GM18867 (cell line): Measurements from ENCODE around the gene TEX35.
A peak's percentile ranks its signal among the peaks of the same experiment; 100 is the strongest.
"Not testable (repeated sequence)": the region's sequence is repeated elsewhere in the genome, so short reads cannot be mapped to it uniquely, and the experiment has no call there.

Experiments
- ATAC-seq: cut with Tn5 transposase; IDR thresholded peaks from one replicate; pipeline ENCODE4 v1.9.1; 2021; ENCODE audit warnings: mild to moderate bottlenecking, moderate library complexity; ENCODE audit not compliant: unreplicated experiment

The TEX35 gene

GRCh38 chr1:178493301-178493741 is 19.6 kb upstream of the TEX35 start:
- ATAC-seq = no peak

GRCh38 chr1:178494569-178494971 is 18.3 kb upstream of the TEX35 start:
- ATAC-seq = no peak

- no peak for ATAC-seq
Measured at GRCh38 chr1:178495158-178495557, 17.8 kb upstream of the TEX35 start.

- ATAC-seq = no peak
Measured at GRCh38 chr1:178495741-178496409, 17.0 kb upstream of the TEX35 start.

GRCh38 chr1:178496410-178497135 is 16.3 kb upstream of the TEX35 start, which contains the start of gene CLEC20A:
TSS of gene CLEC20A (minus strand) at chr1:178496964. CDS start at chr1:178496939, 25 bp downstream.
- no peak for ATAC-seq

- no peak for ATAC-seq
Measured at GRCh38 chr1:178497903-178498478, 14.9 kb upstream of the TEX35 start.

- no peak for ATAC-seq
Measured at GRCh38 chr1:178498896-178499675, 13.8 kb upstream of the TEX35 start.

GRCh38 chr1:178500091-178500770 is 12.7 kb upstream of the TEX35 start:
- no peak for ATAC-seq

- no peak for ATAC-seq
Measured at GRCh38 chr1:178500936-178501554, 11.9 kb upstream of the TEX35 start.

GRCh38 chr1:178501705-178502329 is 11.1 kb upstream of the TEX35 start:
- ATAC-seq = peak; percentile 84

- no peak for ATAC-seq
Measured at GRCh38 chr1:178502330-178502714, 10.6 kb upstream of the TEX35 start.

- ATAC-seq = no peak
Measured at GRCh38 chr1:178502856-178503255, 10.1 kb upstream of the TEX35 start.

- ATAC-seq = not testable (repeated sequence)
Measured at GRCh38 chr1:178503316-178503715, 9.6 kb upstream of the TEX35 start.

GRCh38 chr1:178503849-178504248 is 9.1 kb upstream of the TEX35 start:
- no peak for ATAC-seq

GRCh38 chr1:178504286-178504685 is 8.6 kb upstream of the TEX35 start:
- no peak for ATAC-seq

GRCh38 chr1:178506177-178506576 is 6.7 kb upstream of the TEX35 start:
- ATAC-seq = no peak

- ATAC-seq = no peak
Measured at GRCh38 chr1:178506669-178507068, 6.2 kb upstream of the TEX35 start.

- no peak for ATAC-seq
Measured at GRCh38 chr1:178509414-178510007, 3.4 kb upstream of the TEX35 start.

GRCh38 chr1:178510155-178510554 is 2.8 kb upstream of the TEX35 start:
- no peak for ATAC-seq
